H1 (cell line): ENCODE data around the gene ARHGAP15. TPM values are rescaled to one million over a fixed set of nuclear protein-coding genes. Genes with fewer than 3 reads are reported as not detected.

Experiments used
- ATF2 ChIP-seq: IDR thresholded peaks from 2 replicates; pipeline ENCODE4 v1.6.1; 2012; ENCODE audit warnings: low read length, inconsistent platforms
- BACH1 ChIP-seq: IDR thresholded peaks from 2 replicates; pipeline ENCODE4 v1.6.1; 2012; ENCODE audit warnings: low read length, improper control_type of control experiment
- CBX8 ChIP-seq: fragments of 300-800, 300-1000 bp; sonication (generic); IDR thresholded peaks from 2 replicates; pipeline ENCODE4 v1.7.1; 2016; ENCODE audit warnings: low read depth, low read length, borderline replicate concordance
- MAFK ChIP-seq: IDR thresholded peaks from 2 replicates; pipeline ENCODE4 v1.6.1; 2012; ENCODE audit warnings: low read depth, mild to moderate bottlenecking, improper control_type of control experiment, low read length
- SAP30 ChIP-seq: fragments of 300-600 bp; sonication (generic); IDR thresholded peaks from 2 replicates; pipeline ENCODE4 v1.7.1; 2012; ENCODE audit warnings: low read length, moderate library complexity, mild to moderate bottlenecking, inconsistent platforms; ENCODE audit not compliant: insufficient read depth, insufficient replicate concordance
- TAF7 ChIP-seq: optimal IDR thresholded peaks from 2 replicates; pipeline ENCODE3; 2011; ENCODE audit warnings: low read depth, mild to moderate bottlenecking, inconsistent platforms, low read length, moderate library complexity, borderline replicate concordance
- YY1 ChIP-seq: IDR thresholded peaks from 2 replicates; pipeline ENCODE4 v1.6.1; 2011; ENCODE audit warnings: low read depth, mild to moderate bottlenecking, low read length
- polyA plus RNA-seq, 7 experiments: library from polyadenylated mRNA; depleted of rRNA in 3 of 7; stranded (reverse) in 5 of 7; unstranded in 2 of 7; fragments of >200 nt in 5 of 7; fragments of 200-250 nt in 2 of 7; gene quantifications; 1 replicate in 5 of 7; 2 replicates in 1 of 7; 4 replicates in 1 of 7; pipeline versions ENCODE4 v1.2.1 to v1.2.3, GENCODE V29; 2011 to 2013; ENCODE audit warnings: missing spikeins in 2 of 7, mixed read lengths in 2 of 7
- total RNA-seq: library from RNA; stranded (reverse); fragmentation: NEBNext Ultra II Directional; extraction: Animal tissue kit (Norgen Biotek cat#: 25700); gene quantifications from 2 replicates; pipeline ENCODE4 v1.2.1, GENCODE V29; 2021

The ARHGAP15 gene
- total and polyA plus RNA-seq, 2 of the 8 experiments (the other 6 are each of a cell fraction or from before 2014, with no cell fraction given) = not detected

GRCh38 chr2:143533846-143534245 is 404.6 kb downstream of the ARHGAP15 start (continued):
- no peak for TF ChIP-seq YY1
- no peak for TF ChIP-seq BACH1
- no peak for TF ChIP-seq ATF2
- no peak for TF ChIP-seq TAF7
- no peak for TF ChIP-seq SAP30
- no peak for TF ChIP-seq CBX8
- no peak for TF ChIP-seq MAFK
